Measurements from ENCODE around the gene ALG8. TPM values are rescaled to one million over a fixed set of nuclear protein-coding genes. Genes with fewer than 3 reads are reported as not detected.
"Not testable (repeated sequence)": the region's sequence is repeated elsewhere in the genome, so short reads cannot be mapped to it uniquely, and the experiment has no call there.

The ALG8 gene
- total RNA-seq, 1 donor from 2014 or later: 18.4 TPM

- FAIRE-seq (no peak), DNase-seq (ENCODE audit: low read depth) (no peak)
- TF ChIP-seq, protein P1, sequence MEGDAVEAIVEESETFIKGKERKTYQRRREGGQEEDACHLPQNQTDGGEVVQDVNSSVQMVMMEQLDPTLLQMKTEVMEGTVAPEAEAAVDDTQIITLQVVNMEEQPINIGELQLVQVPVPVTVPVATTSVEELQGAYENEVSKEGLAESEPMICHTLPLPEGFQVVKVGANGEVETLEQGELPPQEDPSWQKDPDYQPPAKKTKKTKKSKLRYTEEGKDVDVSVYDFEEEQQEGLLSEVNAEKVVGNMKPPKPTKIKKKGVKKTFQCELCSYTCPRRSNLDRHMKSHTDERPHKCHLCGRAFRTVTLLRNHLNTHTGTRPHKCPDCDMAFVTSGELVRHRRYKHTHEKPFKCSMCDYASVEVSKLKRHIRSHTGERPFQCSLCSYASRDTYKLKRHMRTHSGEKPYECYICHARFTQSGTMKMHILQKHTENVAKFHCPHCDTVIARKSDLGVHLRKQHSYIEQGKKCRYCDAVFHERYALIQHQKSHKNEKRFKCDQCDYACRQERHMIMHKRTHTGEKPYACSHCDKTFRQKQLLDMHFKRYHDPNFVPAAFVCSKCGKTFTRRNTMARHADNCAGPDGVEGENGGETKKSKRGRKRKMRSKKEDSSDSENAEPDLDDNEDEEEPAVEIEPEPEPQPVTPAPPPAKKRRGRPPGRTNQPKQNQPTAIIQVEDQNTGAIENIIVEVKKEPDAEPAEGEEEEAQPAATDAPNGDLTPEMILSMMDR (IDR thresholded peaks at IDR 0.05; ENCODE audit: insufficient read depth, low read length, severe bottlenecking): no peak
- Histone ChIP-seq H3K36me3 (ENCODE audit: control insufficient read depth, insufficient read depth, low read length) (no peaks in the 10 kb centered on the region), H3K27me3 (ENCODE audit: control insufficient read depth, insufficient read depth, low read length) (no peaks in the 10 kb centered on the region), H3K4me3 (ENCODE audit: low read depth, low read length) (no peak overlapping the region)
Measured at GRCh38 chr11:78094250-78094649, 45.2 kb downstream of the ALG8 start.

GRCh38 chr11:78086521-78087074 lies 52.8 kb downstream of the ALG8 start:
- H3K36me3 ChIP-seq (ENCODE audit: control insufficient read depth, insufficient read depth, low read length); H3K27me3 ChIP-seq (ENCODE audit: control insufficient read depth, insufficient read depth, low read length); FAIRE-seq; DNase-seq (ENCODE audit: low read depth); H3K4me3 ChIP-seq (ENCODE audit: low read depth, low read length): not testable (repeated sequence)

DNA sequence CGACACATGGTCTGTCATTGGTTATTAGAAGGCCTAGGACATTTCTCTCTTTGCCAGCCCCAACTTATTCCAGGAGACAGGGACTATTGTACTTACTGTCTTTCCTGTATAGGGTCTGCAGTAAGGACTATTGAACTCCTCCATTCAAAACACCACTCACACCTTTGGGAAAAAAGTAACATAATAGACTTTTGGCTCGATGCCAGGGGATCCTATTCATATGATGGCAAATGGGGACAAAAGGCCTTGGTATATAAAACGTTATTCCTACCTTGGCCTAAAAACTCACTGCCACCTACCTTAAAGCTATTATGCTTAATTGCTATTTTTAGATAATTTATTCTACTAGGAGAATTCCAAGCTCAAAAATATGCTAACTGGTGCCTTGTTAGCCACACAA lies 53.5 kb downstream of the ALG8 start:
- H3K36me3 ChIP-seq (ENCODE audit: control insufficient read depth, insufficient read depth, low read length): no peaks in the 10 kb centered on the region
- DNase-seq (ENCODE audit: low read depth): no peak
- TF ChIP-seq, protein P1 (IDR thresholded peaks at IDR 0.05; ENCODE audit: insufficient read depth, low read length, severe bottlenecking): no peak
- FAIRE-seq: no peak
- no peaks in the 10 kb centered on the region for H3K27me3 ChIP-seq (ENCODE audit: control insufficient read depth, insufficient read depth, low read length)
- H3K4me3 ChIP-seq (ENCODE audit: low read depth, low read length): no peak overlapping the region

DNA sequence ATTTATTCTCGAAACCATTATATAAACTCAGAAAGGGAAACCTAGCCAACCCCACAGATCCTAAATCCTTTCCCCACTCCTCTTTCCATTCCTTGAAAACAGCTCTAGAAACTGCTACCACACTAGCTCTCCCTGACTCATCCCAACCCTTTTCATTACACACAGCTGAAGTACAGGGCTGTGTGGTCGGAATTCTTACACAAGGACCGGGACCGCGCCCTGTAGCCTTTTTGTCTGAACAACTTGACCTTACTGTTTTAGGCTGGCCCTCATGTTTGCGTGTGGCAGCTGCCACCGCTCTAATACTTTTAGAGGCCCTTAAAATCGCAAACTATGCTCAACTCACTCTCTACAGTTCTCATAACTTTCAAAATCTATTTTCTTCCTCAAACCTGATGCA lies 54.9 kb downstream of the ALG8 start:
- DNase-seq (ENCODE audit: low read depth): peak; percentile 20
- FAIRE-seq; H3K4me3 ChIP-seq (ENCODE audit: low read depth, low read length); H3K27me3 ChIP-seq (ENCODE audit: control insufficient read depth, insufficient read depth, low read length); H3K36me3 ChIP-seq (ENCODE audit: control insufficient read depth, insufficient read depth, low read length): not testable (repeated sequence)

- no peak overlapping the region for H3K4me3 ChIP-seq (ENCODE audit: low read depth, low read length)
- no peak for DNase-seq (ENCODE audit: low read depth)
- H3K27me3 ChIP-seq (ENCODE audit: control insufficient read depth, insufficient read depth, low read length): no peaks in the 10 kb centered on the region
- TF ChIP-seq, protein P1 (IDR thresholded peaks at IDR 0.05; ENCODE audit: insufficient read depth, low read length, severe bottlenecking): no peak
- FAIRE-seq: no peak
- H3K36me3 ChIP-seq (ENCODE audit: control insufficient read depth, insufficient read depth, low read length): no peaks in the 10 kb centered on the region
Measured at GRCh38 chr11:78083021-78083420, 56.4 kb downstream of the ALG8 start.

- H3K27me3 ChIP-seq (ENCODE audit: control insufficient read depth, insufficient read depth, low read length): no peaks in the 10 kb centered on the region
- TF ChIP-seq, protein P1 (IDR thresholded peaks at IDR 0.05; ENCODE audit: insufficient read depth, low read length, severe bottlenecking): no peak
- no peak overlapping the region for H3K4me3 ChIP-seq (ENCODE audit: low read depth, low read length)
- peaks cover 2% of the 10 kb centered on the region for H3K36me3 ChIP-seq (ENCODE audit: control insufficient read depth, insufficient read depth, low read length)
- FAIRE-seq: no peak
- no peak for DNase-seq (ENCODE audit: low read depth)
Measured at GRCh38 chr11:78082146-78082545, 57.3 kb downstream of the ALG8 start.

- H3K36me3 ChIP-seq (ENCODE audit: control insufficient read depth, insufficient read depth, low read length): peaks cover 2% of the 10 kb centered on the region
- TF ChIP-seq, protein P1 (IDR thresholded peaks at IDR 0.05; ENCODE audit: insufficient read depth, low read length, severe bottlenecking): no peak
- no peaks in the 10 kb centered on the region for H3K27me3 ChIP-seq (ENCODE audit: control insufficient read depth, insufficient read depth, low read length)
- H3K4me3 ChIP-seq (ENCODE audit: low read depth, low read length): no peak overlapping the region
- no peak for DNase-seq (ENCODE audit: low read depth)
- no peak for FAIRE-seq
Measured at GRCh38 chr11:78081583-78081982, 57.8 kb downstream of the ALG8 start.
